Amygdala (tissue), 56 donors: ENCODE measurements around the gene NT5DC3.
A peak's percentile ranks its signal among the peaks of the same experiment; 100 is the strongest.

Experiments
- DNase-seq, 56 donors: peaks; one replicate each; lab custom pipeline; 2025; lab: John Stamatoyannopoulos, UW

Gene NT5DC3

GRCh38 chr12:103840876-103841689 lies at the start of gene NT5DC3:
Gene NT5DC3 (minus strand): TSS chr12:103841234. CDS start chr12:103841156, 78 bp downstream.
- DNase-seq: peak in 54 of 56 donors; percentile 14 to 95 (median 67)

GRCh38 chr12:103887738-103888137 lies 46.7 kb upstream of the NT5DC3 start:
- DNase-seq: no peak

- no peak for DNase-seq
Measured at GRCh38 chr12:103886195-103886797, 45.3 kb upstream of the NT5DC3 start.

GRCh38 chr12:103884316-103884715 lies 43.3 kb upstream of the NT5DC3 start:
- DNase-seq: peak in 4 of 56 donors; percentile 1 to 9 (median 2)

- DNase-seq: no peak
Measured at GRCh38 chr12:103883908-103884307, 42.9 kb upstream of the NT5DC3 start.

- no peak for DNase-seq
Measured at GRCh38 chr12:103882861-103883596, 42.0 kb upstream of the NT5DC3 start.

- no peak for DNase-seq
Measured at GRCh38 chr12:103881261-103881660, 40.2 kb upstream of the NT5DC3 start.

GRCh38 chr12:103880299-103881142 lies 39.5 kb upstream of the NT5DC3 start:
- DNase-seq: no peak

GRCh38 chr12:103879878-103880277 lies 38.8 kb upstream of the NT5DC3 start:
- DNase-seq: no peak

- no peak for DNase-seq
Measured at GRCh38 chr12:103879048-103879692, 38.1 kb upstream of the NT5DC3 start.

GRCh38 chr12:103877934-103878510 lies 37.0 kb upstream of the NT5DC3 start:
- DNase-seq: peak in 20 of 56 donors; percentile 1 to 41 (median 5)

- no peak for DNase-seq
Measured at GRCh38 chr12:103877288-103877687, 36.3 kb upstream of the NT5DC3 start.

- DNase-seq: no peak
Measured at GRCh38 chr12:103875666-103876065, 34.6 kb upstream of the NT5DC3 start.

- DNase-seq: no peak
Measured at GRCh38 chr12:103868215-103868614, 27.2 kb upstream of the NT5DC3 start.

- DNase-seq: no peak
Measured at GRCh38 chr12:103865151-103865730, 24.2 kb upstream of the NT5DC3 start.

GRCh38 chr12:103864710-103865109 lies 23.7 kb upstream of the NT5DC3 start:
- no peak for DNase-seq

- peak in 3 of 56 donors; percentile 5 to 15 (median 13) for DNase-seq
Measured at GRCh38 chr12:103858953-103859601, 18.0 kb upstream of the NT5DC3 start.

GRCh38 chr12:103858335-103858734 lies 17.3 kb upstream of the NT5DC3 start:
- no peak for DNase-seq

GRCh38 chr12:103857164-103857563 lies 16.1 kb upstream of the NT5DC3 start:
- DNase-seq: no peak
